ENCODE measurements around the gene NAA25.

DNA sequence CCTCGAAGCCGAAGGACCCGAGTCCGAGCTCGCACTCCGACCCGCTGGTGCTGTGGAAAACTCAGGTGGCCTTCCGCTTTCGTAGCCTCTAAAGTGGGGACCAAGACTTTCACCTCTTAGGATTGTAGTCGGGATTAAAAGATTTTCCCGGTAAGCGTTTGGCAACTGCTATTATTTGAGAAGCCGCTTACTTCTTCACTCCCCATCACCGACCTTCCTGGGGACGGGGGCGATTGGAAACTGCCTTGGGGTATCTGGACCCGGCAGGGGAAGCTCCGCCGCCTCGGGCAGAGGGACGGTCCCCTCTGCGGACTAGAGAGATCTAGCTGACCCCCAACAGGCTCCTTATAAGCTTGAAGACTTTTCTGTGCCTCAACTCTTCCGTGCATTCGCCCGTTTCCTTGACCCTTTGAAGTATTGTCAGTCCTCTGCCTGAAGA is 17.4 kb upstream of the NAA25 start:
- TF ChIP-seq, protein P1, sequence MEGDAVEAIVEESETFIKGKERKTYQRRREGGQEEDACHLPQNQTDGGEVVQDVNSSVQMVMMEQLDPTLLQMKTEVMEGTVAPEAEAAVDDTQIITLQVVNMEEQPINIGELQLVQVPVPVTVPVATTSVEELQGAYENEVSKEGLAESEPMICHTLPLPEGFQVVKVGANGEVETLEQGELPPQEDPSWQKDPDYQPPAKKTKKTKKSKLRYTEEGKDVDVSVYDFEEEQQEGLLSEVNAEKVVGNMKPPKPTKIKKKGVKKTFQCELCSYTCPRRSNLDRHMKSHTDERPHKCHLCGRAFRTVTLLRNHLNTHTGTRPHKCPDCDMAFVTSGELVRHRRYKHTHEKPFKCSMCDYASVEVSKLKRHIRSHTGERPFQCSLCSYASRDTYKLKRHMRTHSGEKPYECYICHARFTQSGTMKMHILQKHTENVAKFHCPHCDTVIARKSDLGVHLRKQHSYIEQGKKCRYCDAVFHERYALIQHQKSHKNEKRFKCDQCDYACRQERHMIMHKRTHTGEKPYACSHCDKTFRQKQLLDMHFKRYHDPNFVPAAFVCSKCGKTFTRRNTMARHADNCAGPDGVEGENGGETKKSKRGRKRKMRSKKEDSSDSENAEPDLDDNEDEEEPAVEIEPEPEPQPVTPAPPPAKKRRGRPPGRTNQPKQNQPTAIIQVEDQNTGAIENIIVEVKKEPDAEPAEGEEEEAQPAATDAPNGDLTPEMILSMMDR (IDR thresholded peaks at IDR 0.05), result no peak
- TF ChIP-seq POLR2AphosphoS5 (IDR thresholded peaks at IDR 0.05), result no peak
- TF ChIP-seq POLR2A (IDR thresholded peaks at IDR 0.05), result no peak
